GM21619 (cell line): ENCODE data around the gene BCL2.
"Not testable (repeated sequence)": the region's sequence is repeated elsewhere in the genome, so short reads cannot be mapped to it uniquely, and the experiment has no call there.

ENCODE experiments used
- ATAC-seq: cut with Tn5 transposase; IDR thresholded peaks from one replicate; pipeline ENCODE4 v1.9.1; 2021; ENCODE audit not compliant: unreplicated experiment

BCL2 gene

DNA sequence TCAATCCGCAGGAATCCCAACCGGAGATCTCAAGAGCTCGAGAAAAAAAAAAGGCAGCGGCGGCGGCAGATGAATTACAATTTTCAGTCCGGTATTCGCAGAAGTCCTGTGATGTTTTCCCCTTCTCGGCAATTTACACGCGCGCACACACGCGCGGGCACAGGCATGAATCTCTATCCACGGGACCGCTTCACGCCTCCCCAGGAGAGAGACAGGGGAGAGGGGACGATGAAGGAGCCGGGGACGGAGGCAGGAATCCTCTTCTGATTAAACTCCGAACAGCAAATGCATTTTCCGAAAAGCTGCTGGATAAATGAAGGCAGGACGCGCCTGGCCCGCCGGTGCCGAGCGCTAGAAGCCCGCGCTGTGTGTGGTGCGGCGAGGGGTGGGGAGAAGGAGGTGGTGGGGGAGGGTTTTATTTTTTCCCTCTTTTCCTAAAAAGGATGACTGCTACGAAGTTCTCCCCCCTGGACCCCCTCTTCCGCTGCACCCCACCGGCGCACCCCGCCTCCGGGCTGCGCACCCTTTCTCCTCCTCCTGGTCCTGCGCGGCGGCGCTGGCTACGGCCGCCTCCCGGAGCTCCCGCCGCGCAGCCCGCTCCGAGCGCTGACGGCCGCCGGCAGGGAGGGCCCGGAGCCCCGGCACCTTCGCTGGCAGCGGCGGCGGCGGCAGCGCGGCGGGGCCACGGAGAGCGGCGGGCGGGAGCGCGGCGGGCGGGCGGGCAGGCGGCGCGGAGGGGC is at the start of gene BCL2:
BCL2 (minus strand) TSS at position 387 of the 740 bp plus-strand sequence.
- peak; percentile 1 for ATAC-seq

- no peak for ATAC-seq
These were observed 49.0 kb upstream of the BCL2 start for GRCh38 chr18:63368611-63369010.

- peak; percentile 86 for ATAC-seq
These were observed 47.7 kb upstream of the BCL2 start, which contains the start of gene KDSR for GRCh38 chr18:63367053-63367953. TSS of gene KDSR (minus strand) at chr18:63367206. CDS start at chr18:63367118, 88 bp downstream.

DNA sequence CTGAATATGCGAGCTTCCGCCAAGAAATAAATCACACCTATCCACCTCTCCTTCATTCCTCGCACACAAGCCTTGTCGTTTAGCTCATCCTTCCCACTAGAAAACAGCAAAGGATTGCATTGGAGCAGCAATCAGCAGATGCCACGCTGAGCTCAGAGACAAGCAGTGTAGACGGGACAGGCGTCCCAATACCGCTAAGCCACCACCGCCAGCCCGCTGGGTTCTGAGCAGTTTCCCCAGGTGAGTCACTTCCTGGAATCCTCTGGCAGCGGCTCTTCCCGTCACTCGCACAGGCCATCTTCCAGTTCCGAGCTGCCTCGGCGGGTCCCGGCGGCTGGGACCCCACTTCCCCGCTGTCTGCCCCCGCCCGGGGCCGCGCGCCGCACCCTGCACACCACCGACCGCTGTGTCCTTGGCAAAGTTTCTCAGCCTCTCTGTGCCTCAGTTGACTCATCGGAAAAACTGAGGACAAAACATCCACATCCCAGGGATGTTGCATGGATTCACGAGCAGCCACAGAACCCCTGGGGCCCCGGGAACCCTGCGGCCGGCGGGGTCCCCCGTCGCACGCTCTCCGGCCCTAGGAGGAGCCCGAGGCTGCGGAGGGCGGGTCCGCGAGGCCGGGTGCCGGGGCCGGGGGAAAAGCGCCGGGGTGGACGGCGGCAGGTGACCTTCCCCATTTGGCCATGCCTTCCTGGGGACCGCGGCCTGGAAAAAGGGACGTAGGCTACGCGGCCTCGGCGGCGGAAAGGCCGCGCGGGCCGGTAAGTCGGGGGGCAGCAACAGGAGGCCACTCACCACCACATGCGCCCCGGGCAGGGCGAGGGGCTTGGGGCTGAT is 46.9 kb upstream of the BCL2 start:
- peak; percentile 33 for ATAC-seq

DNA sequence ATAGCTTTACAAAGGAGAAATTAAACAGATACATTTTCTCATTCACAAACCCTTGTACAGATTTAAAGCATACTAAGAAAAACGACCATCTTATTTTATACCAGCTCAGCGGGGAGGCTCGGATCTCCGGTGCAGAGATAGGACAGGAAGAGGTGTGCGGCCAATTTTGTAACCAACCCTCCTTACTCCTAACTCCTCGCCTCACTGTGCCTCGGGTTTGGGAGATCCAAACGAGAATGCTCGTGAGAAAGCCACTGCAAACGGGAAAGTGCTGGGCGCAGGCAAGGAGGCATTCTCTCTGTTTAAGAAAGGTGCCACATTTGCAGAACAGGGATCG is 46.3 kb upstream of the BCL2 start:
- ATAC-seq: no peak

DNA sequence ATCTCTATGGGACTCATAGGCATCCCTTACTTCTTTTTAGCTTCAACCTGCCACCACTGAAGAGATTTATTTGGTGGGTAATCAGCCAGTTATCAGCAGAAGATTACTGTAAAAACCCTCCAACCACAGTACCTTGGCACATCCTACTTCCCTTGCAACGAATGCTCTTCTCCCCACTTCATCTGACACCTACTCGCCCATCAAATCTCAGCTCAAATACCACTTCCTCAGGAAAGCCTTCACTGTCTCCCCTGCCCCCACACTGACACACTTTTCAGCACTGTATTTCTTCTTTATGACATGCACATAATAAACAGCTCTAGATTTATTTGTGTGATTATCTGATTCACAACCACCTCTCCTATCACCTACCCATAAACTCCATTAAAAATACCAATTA is 44.4 kb upstream of the BCL2 start:
- ATAC-seq: no peak

- ATAC-seq: not testable (repeated sequence)
These were observed 43.9 kb upstream of the BCL2 start for GRCh38 chr18:63363420-63363819.

GRCh38 chr18:63356272-63356896 is 36.8 kb upstream of the BCL2 start:
- no peak for ATAC-seq

GRCh38 chr18:63350230-63350629 is 30.7 kb upstream of the BCL2 start:
- no peak for ATAC-seq

GRCh38 chr18:63348508-63349136 is 29.1 kb upstream of the BCL2 start:
- no peak for ATAC-seq

DNA sequence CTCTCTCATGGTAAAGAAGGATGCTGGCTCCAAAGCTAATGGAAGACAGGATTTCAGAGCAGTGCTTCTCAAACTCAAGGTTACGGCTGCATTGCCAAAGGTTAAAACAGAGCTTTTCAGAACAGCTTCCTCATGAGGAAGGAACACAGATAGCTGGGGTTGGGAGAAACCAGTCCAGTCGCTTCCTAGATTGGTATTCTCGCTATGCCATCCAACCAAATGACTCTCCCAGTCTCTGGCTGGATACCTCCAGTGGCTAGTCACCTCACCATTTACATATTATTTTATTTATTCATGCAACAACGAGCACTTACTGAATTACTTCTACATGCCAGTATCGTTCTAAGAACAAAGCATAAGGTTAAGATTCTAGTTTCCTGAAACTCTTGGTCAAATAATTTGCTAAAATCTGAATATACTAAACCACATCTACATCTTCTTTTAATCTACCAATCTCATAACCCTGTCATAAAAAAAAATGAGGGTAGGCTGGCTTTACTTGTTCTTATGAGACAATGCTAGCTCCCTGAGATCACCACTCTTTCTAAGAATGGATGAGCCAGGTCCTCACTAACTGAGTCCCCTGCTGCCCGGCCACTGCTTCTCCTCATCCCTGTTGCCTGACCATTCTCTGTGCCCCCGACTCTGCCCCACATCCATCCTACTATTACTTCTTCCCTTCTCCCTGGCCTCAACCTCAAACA is 27.1 kb upstream of the BCL2 start:
- ATAC-seq: no peak

- ATAC-seq: no peak
These were observed 26.5 kb upstream of the BCL2 start for GRCh38 chr18:63346031-63346430.

DNA sequence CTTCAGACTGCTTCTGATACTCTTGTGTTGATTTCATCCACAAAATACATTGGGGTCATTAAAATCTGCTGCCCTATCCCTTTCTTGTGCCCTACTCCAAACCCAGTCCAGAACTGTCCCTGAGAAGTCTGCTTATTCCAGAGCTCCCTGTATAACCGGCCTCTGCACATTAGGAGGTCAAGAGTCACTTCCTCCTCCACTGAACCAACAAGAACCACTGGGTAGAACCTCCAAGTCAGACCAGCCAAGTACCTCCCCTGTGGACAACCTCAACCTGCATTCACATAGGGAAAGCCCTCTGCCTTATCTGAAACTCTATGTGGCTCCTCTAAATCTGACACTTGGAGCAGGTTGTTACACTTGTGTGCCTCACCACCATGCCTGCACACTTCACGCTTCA is 25.3 kb upstream of the BCL2 start:
- ATAC-seq: no peak

DNA sequence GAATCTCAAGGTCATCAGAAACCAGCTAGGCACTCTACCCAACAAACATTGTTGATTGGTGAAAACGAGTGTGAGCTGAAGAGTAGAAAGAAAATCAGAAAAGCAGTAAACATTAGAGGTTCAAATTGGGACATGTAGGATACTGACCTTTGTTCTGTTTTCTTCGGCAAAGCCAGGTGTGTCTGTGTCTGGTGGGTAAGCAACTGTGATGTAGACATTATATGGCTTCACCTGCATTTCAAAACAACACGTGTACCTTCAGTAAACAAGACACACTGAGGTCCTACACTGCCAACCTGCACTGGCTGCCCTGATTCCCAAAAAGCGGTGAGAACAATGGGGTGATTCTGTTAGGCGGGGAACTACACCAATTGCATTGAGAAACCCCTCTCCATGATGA is 24.7 kb upstream of the BCL2 start:
- no peak for ATAC-seq

DNA sequence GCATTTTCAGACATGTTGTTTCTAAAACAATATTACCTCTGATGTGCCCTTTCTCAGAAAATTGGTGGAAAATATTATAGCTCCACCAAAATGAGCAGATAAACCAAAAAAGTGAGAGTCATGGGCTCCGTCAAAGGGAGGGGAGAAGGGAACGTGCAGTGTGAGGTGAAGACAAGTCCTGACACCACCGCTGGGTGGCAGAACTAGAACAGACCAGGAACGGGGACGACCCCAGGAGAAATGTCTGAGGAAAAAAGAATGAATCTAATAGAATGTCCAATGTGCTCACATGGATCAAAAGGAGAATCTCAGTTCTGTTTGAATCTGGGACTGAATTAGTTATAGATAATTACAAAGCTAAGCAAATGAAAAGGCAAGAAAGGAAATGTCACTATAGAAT is 22.6 kb upstream of the BCL2 start:
- ATAC-seq: peak; percentile 52

DNA sequence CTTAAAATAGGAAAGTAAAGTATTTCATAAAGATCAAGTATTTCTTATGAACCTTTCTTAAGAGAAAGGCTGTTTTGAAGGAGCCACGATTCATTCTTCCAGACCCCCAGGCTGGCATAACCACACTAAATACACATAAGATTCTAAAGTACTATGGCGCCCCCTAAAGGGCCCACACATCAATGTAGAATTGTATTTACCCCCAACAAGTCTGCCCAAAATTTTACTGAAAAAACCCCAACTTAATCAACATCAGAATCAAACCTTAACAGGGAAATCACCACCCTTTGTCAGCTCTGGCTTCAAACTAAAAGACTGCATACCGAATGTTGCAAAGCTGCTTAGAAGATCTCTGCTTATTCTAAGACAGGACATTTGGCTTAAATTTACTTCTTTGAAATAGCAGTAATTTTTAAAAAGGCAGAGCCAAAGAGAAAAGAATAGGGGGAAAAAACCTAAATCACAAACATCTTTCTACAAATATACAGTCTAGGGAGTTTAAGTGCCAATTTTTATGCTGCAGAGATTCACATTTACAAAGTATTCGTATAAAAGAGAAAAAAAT is 20.4 kb upstream of the BCL2 start:
- ATAC-seq: no peak

- no peak for ATAC-seq
These were observed 17.0 kb upstream of the BCL2 start for GRCh38 chr18:63336366-63337099.

GRCh38 chr18:63331105-63331504 is 11.5 kb upstream of the BCL2 start:
- ATAC-seq: no peak
